Stimulated activated CD4-positive, alpha-beta T cell treated with anti-CD3 and anti-CD28 coated beads, Interleukin-12 subunit alpha, Interleukin-12 subunit beta, amount 100 ng/mL, for 24 hours (primary cell): ENCODE results near the gene BAD.

Experiments
- DNase-seq, 2 experiments: peaks; one replicate each; pipeline ENCODE4 v3.0.0-alpha.2; 2020; ENCODE audit warnings: low read depth in 2 of 2

BAD gene

GRCh38 chr11:64244107-64244506, 40.4 kb downstream of the BAD start:
- DNase-seq, result no peak

- no peak for DNase-seq
Measured at GRCh38 chr11:64243236-64243854, 41.1 kb downstream of the BAD start.

GRCh38 chr11:64241491-64242374, 42.7 kb downstream of the BAD start:
- DNase-seq, result no peak

- DNase-seq, result peak; percentile 100
Measured at GRCh38 chr11:64241241-64241490, 43.3 kb downstream of the BAD start.

GRCh38 chr11:64240435-64241240, 43.8 kb downstream of the BAD start, which contains the start of gene FKBP2:
TSS of gene FKBP2 (plus strand) at chr11:64241095. CDS start at chr11:64242388, 1,293 bp downstream.
- peak; percentile 96 to 97 for DNase-seq

GRCh38 chr11:64239662-64240434, 44.6 kb downstream of the BAD start:
- DNase-seq, result no peak

GRCh38 chr11:64238999-64239398, 45.5 kb downstream of the BAD start:
- no peak for DNase-seq

- DNase-seq, result no peak
Measured at GRCh38 chr11:64238076-64238475, 46.4 kb downstream of the BAD start.

- DNase-seq, result no peak
Measured at GRCh38 chr11:64237484-64237951, 46.9 kb downstream of the BAD start.

- no peak for DNase-seq
Measured at GRCh38 chr11:64235437-64236161, 48.9 kb downstream of the BAD start.

- no peak for DNase-seq
Measured at GRCh38 chr11:64234647-64235379, 49.7 kb downstream of the BAD start.

- peak in 1 of 2 experiments; percentile 60 for DNase-seq
Measured at GRCh38 chr11:64233913-64234586, 50.4 kb downstream of the BAD start, which contains the start of gene VEGFB. TSS of gene VEGFB (plus strand) at chr11:64234584. CDS start at chr11:64234834, 250 bp downstream.

GRCh38 chr11:64232967-64233315, 51.5 kb downstream of the BAD start:
- no peak for DNase-seq

GRCh38 chr11:64232182-64232966, 52.1 kb downstream of the BAD start:
- no peak for DNase-seq

GRCh38 chr11:64231546-64231945, 52.9 kb downstream of the BAD start:
- no peak for DNase-seq

GRCh38 chr11:64230985-64231365, 53.5 kb downstream of the BAD start:
- no peak for DNase-seq

GRCh38 chr11:64230171-64230984, 54.1 kb downstream of the BAD start, which contains the start of gene DNAJC4:
TSS of gene DNAJC4 (plus strand) at chr11:64230548. CDS start at chr11:64230855, 307 bp downstream.
- DNase-seq, result peak; percentile 75 to 88

- no peak for DNase-seq
Measured at GRCh38 chr11:64229744-64230170, 54.7 kb downstream of the BAD start.
